Stimulated activated naive CD8-positive, alpha-beta T cell treated with anti-CD3 and anti-CD28 coated beads, Interleukin-15, Interleukin-2, amounts not matched to agents 100 ng/mL and 50 ng/mL, for 24 hours (primary cell): ENCODE data around the gene PREP.

Source experiments
- H3K27ac Mint-ChIP-seq: one replicate; pipeline ENCODE4 v1.8.0; 2021; ENCODE audit warnings: mild to moderate bottlenecking, mixed read lengths
- H3K27me3 Mint-ChIP-seq: one replicate; pipeline ENCODE4 v1.8.0; 2021; ENCODE audit warnings: mixed read lengths
- H3K36me3 Mint-ChIP-seq: one replicate; pipeline ENCODE4 v1.8.0; 2021; ENCODE audit warnings: low read depth, mixed read lengths
- H3K4me1 Mint-ChIP-seq: one replicate; pipeline ENCODE4 v1.8.0; 2021; ENCODE audit warnings: low read depth, mixed read lengths
- H3K4me3 Mint-ChIP-seq: one replicate; pipeline ENCODE4 v1.8.0; 2021; ENCODE audit warnings: mild to moderate bottlenecking, mixed read lengths
- H3K9me3 Mint-ChIP-seq: one replicate; pipeline ENCODE4 v1.8.0; 2021; ENCODE audit warnings: mixed read lengths

PREP gene

DNA sequence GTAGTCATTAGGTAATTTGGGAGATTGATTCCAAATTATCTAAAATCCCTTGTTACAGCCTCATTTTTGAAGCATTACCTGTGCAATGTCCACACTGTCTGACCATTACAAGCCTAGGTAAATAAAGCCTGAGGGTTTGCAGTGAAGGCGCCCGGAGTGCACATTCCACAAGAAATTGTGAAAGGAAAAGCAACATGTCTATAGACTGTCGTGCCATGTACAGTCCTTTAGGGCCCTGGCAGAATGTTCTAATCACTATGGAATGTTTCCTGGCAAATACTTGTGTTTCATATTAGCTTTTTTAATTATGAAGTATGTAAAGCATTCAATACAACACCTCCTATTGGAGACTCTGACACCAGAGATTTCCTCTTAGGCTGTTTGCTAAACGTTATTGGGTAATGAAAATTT, 28.9 kb downstream of the PREP start:
- no peaks in the 10 kb centered on the region for H3K9me3 Mint-ChIP-seq
- peaks cover under 1% of the 10 kb centered on the region for H3K4me1 Mint-ChIP-seq
- H3K4me3 Mint-ChIP-seq = no peak overlapping the region
- H3K27ac Mint-ChIP-seq = no peak overlapping the region
- H3K27me3 Mint-ChIP-seq = no peaks in the 10 kb centered on the region
- peaks cover 49% of the 10 kb centered on the region for H3K36me3 Mint-ChIP-seq

DNA sequence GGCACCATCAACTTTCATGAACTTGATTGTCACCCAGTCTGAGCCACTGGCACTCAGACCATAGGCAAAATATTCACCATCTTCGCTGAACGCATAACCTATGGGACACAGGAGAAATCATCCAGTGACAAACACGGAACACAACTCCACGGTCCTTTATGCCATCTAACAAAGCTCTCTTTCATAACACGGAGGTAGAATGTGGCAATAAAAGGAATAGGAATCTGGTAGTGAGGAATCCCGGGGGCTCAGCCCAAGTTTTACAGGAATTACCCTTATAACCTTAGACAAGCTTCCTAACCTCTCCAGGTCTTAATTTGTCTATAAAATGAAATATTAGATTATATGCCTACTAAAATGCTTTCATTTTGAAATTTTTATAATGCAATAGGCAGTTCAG, 29.4 kb downstream of the PREP start:
- Mint-ChIP-seq H3K27ac (peak overlapping the region; percentile 65), H3K27me3 (no peaks in the 10 kb centered on the region), H3K4me3 (no peak overlapping the region), H3K36me3 (peaks cover 53% of the 10 kb centered on the region), H3K9me3 (no peaks in the 10 kb centered on the region), H3K4me1 (no peaks in the 10 kb centered on the region)

DNA sequence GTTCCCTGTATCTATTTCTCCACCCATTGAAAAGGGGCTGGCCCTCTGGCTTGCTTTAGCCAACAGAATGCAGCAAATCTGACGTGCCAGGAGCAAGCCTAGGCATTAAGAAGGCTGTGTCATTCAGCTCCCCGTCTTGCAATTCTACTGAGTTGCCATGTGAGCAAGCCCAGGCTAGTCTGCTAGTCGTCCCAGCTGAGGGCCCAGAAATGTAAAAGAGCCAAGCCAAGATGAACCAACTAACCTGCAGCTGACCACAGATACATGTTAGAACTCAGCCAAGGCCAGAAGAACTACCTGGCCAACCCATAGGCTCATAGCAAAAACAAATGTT, 30.1 kb downstream of the PREP start:
- no peak overlapping the region for H3K27ac Mint-ChIP-seq
- H3K27me3 Mint-ChIP-seq = no peaks in the 10 kb centered on the region
- H3K4me3 Mint-ChIP-seq = no peak overlapping the region
- no peaks in the 10 kb centered on the region for H3K9me3 Mint-ChIP-seq
- H3K4me1 Mint-ChIP-seq = no peaks in the 10 kb centered on the region
- peaks cover 57% of the 10 kb centered on the region for H3K36me3 Mint-ChIP-seq

DNA sequence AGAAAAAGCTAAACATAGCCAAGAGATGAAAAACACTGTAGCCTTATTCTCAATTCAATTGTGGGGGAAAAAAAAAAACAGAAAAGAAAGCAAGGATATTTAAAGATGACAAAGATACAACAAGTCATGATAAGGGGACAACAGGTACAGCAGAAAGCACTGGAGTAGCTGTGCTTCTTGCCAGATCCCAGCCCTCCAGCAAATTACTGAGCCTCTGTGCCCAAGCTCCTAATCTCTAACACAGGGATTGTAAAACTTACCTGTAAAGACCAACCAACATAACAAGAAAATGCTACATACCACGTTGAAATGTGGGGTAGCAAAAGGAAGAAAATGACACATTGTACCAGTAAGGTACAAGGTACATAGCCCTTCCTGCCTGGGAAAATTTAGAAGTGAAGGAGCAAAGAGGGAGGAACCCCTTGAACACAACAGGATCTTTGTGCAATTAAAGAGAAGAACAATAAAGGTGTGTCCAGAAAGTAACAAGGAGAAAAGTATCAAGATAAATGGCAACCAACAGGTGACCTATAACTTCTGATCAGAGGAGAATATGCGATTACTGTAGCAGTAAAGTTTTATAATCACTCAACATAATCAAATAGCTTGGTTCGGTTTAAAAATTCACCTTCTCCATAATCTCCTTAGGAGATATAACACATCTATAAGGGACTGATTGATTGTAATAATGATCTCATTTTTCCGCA, 30.6 kb downstream of the PREP start:
- no peaks in the 10 kb centered on the region for H3K27me3 Mint-ChIP-seq
- H3K27ac Mint-ChIP-seq = no peak overlapping the region
- H3K9me3 Mint-ChIP-seq = no peaks in the 10 kb centered on the region
- peaks cover 58% of the 10 kb centered on the region for H3K36me3 Mint-ChIP-seq
- H3K4me3 Mint-ChIP-seq = no peak overlapping the region
- H3K4me1 Mint-ChIP-seq = no peaks in the 10 kb centered on the region

DNA sequence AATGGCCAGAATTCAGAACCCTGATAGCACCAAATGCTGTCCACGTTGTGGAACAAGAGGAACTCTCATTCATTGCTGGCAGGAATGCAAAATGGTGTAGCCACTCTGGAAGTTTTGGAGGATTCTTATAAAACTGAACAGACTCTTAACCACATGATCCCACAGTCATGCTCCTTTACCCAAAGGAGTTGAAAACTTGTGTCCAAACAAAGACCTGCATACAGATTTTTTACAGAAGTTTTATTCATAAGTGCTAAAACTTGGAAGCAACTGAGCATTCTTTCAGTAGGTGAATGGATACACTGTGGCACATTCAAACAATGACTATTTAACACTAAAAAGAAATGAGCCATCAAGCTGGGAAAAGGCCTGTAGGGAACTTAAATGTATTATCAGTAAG, 32.5 kb downstream of the PREP start:
- H3K27me3 Mint-ChIP-seq = no peaks in the 10 kb centered on the region
- no peak overlapping the region for H3K4me3 Mint-ChIP-seq
- no peak overlapping the region for H3K27ac Mint-ChIP-seq
- no peaks in the 10 kb centered on the region for H3K4me1 Mint-ChIP-seq
- peaks cover 72% of the 10 kb centered on the region for H3K36me3 Mint-ChIP-seq
- H3K9me3 Mint-ChIP-seq = no peaks in the 10 kb centered on the region

DNA sequence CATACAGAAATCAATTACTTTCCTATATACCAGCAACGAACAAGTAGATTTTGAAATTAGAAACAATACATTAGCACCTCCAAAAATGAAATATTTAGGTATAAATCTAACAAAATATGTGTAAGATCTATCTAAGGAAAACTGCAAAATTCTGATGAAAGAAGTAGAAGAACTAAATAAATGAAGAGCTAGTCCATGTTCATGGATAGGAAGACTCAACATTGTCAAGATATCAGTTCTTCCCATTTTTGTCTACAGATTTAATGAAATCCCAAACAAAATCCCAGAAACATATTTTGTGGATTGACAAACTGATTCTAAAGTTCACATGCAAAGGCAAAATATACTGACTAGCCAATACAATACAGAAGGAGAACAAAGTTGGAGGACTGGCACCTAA, 33.7 kb downstream of the PREP start:
- peaks cover 5% of the 10 kb centered on the region for H3K4me1 Mint-ChIP-seq
- no peak overlapping the region for H3K4me3 Mint-ChIP-seq
- H3K27ac Mint-ChIP-seq = no peak overlapping the region
- H3K36me3 Mint-ChIP-seq = peaks cover 68% of the 10 kb centered on the region
- no peaks in the 10 kb centered on the region for H3K9me3 Mint-ChIP-seq
- H3K27me3 Mint-ChIP-seq = no peaks in the 10 kb centered on the region

DNA sequence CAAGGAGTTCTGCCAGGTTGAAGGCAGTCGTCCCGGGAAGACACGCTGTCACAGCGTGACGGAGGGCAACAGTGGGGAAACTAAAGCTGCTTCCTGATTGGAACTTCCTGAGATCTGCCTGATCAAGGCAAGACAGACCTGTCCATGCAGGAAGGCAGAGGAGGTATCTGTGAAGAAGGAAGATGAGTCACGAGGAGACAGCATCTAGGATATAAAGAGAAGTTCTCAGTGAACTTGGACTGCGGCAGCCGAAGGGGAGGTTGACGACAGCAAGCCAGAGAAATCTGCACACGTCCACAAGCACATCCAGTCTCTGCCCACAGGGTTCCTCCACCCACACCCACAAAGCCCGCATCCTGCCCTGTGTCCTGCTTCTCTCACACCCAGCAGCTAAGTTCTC, 38.6 kb downstream of the PREP start:
- H3K36me3 Mint-ChIP-seq = peaks cover 62% of the 10 kb centered on the region
- peaks cover 12% of the 10 kb centered on the region for H3K4me1 Mint-ChIP-seq
- H3K9me3 Mint-ChIP-seq = no peaks in the 10 kb centered on the region
- no peak overlapping the region for H3K4me3 Mint-ChIP-seq
- no peaks in the 10 kb centered on the region for H3K27me3 Mint-ChIP-seq
- no peak overlapping the region for H3K27ac Mint-ChIP-seq

DNA sequence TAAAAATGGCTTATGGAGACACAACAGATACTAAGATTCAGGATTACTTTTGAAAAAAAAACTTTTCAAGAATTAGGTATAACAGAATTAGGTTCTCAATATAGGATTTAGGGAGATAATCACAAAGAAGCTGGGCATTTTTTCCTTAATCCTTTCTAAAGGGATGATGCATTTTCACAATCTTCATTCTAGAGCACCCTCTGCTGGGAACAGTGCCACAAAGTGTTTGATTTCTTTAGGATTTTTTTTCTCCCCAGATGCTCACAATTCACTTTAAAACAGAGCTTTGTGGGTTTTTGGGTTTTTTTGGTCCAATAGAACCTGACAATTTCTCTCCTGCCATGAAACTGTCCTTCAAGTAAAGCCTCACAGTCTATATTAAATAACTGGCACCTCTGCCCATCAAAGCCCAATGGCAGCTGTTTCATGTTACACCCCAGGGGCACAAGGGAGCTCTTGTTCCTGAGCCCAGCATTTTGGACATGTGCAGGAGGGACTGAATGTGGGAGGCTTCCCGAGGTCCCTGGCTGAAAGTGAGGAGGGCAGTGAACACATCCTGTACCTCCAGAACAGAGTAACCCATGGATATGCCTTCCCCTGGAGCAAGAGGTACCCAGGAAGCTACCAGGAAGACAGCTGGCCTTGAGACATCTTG, 39.7 kb downstream of the PREP start:
- H3K9me3 Mint-ChIP-seq = no peaks in the 10 kb centered on the region
- no peaks in the 10 kb centered on the region for H3K27me3 Mint-ChIP-seq
- no peak overlapping the region for H3K27ac Mint-ChIP-seq
- no peak overlapping the region for H3K4me3 Mint-ChIP-seq
- H3K4me1 Mint-ChIP-seq = peaks cover 16% of the 10 kb centered on the region
- peaks cover 63% of the 10 kb centered on the region for H3K36me3 Mint-ChIP-seq

DNA sequence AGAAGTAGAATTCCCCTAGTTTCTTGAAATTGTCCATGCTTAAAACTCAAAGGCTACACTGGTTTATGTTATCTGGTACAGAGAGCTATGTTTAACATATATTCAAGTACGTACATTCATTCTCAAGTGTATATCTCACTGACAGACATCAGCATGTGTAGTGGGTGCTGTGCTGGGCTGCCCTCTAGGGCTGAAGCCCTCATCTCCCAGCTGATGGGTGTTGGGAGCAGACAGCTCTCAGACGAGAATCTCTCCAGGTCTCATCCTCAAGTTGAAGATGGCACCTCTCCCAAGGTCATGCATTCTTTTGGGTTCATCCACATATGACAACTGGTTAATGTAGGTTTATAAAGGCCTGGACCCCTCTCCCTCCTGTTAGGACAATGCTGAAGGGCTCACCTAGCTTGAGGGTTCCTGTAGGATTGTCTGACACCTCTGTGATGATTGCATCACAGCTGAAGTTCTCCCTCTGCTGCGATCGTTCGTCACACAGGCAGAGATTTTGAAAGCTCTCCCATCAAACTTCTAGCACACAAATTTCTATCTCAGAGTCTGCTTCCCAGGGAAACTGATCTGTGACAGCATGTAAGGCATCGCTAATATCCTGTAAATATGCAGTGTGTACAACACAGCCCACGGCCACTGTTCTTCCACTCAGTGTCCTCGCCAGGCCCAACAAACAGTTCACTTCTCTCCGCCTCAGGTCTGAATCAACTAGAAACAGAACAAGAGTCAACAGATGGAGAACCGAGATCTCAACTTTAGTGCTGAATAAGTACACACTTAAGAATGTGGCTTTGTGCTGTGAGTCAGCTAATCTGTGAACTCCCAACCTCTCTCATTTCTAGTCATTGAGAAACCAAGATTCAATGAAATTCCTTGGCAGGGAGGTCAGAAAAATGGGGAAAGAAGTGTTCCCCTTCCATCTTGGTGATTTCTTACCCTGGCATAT, 43.2 kb downstream of the PREP start:
- H3K36me3 Mint-ChIP-seq = peaks cover 68% of the 10 kb centered on the region
- peak overlapping the region; percentile 59 for H3K27ac Mint-ChIP-seq
- no peaks in the 10 kb centered on the region for H3K27me3 Mint-ChIP-seq
- no peak overlapping the region for H3K4me3 Mint-ChIP-seq
- no peaks in the 10 kb centered on the region for H3K9me3 Mint-ChIP-seq
- peaks cover 16% of the 10 kb centered on the region for H3K4me1 Mint-ChIP-seq

DNA sequence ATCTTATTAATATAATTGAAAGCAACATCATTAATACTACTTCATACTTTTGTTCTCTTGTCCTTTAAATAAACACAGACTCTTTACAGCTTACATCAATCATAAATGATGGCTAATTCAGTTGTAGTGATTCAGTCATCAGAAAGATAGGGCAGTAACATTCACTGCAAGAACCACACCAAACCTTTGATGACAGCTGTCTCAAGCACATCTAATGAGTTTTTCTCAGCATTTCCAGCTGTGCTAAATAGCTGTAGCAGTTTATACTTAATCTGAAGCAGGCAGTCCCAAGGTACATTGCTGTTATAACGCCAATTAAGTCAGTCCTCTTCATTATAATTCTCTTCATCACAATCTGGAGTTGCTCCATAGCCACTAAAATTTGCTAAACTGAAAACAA, 45.7 kb downstream of the PREP start:
- Mint-ChIP-seq H3K36me3 (peaks cover 64% of the 10 kb centered on the region), H3K4me1 (peaks cover 12% of the 10 kb centered on the region), H3K9me3 (no peaks in the 10 kb centered on the region), H3K27ac (no peak overlapping the region), H3K27me3 (no peaks in the 10 kb centered on the region), H3K4me3 (no peak overlapping the region)

DNA sequence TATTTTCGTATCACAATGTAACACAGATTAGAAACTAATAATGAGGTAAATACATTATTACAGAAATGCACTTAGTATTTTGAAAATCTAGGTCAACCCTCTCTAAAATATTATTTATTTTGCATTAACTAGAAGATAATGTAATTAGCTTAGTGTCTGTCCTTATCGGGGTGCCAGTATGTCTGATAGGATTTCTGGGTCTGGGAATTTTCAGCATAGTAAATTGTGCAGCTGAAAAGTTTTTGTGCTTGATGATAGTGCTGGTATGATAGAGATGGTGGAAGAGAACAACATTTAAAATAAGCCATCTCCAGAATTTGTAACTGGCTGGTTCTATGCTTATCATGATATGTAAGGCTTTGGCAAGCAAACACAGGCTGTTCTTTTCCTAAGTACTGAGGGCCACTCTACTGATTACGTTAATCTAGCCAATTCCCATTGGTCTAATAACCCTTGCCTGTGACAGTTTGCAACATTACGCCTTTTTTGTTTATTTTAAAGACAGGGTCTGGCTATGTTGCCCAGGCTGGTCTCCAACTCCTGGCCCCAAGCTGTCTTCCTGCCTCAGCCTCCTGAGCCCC, 50.8 kb downstream of the PREP start:
- Mint-ChIP-seq H3K36me3 (peaks cover 68% of the 10 kb centered on the region), H3K27me3 (no peaks in the 10 kb centered on the region), H3K27ac (no peak overlapping the region), H3K4me1 (no peaks in the 10 kb centered on the region), H3K4me3 (no peak overlapping the region), H3K9me3 (no peaks in the 10 kb centered on the region)

DNA sequence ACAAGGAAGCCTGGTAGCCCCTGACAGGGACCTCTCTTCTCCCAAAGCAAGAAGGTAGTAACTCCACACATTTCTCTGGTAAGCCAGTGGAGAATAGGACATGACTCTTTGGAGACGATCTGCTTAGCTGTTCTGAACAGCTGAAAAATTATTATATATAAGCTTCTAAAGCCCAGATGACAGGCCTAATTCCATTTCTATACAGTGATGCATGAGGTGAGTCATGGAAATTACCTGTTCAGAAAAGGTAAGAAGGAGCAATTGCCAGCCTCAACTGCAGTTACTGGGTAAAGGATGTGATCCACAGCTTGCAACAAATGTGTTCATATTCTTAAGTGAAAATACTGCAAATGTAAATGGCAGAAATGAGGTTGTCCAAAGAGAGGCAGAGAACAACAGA, 54.0 kb downstream of the PREP start:
- H3K9me3 Mint-ChIP-seq = no peaks in the 10 kb centered on the region
- H3K27ac Mint-ChIP-seq = no peak overlapping the region
- H3K4me1 Mint-ChIP-seq = no peaks in the 10 kb centered on the region
- H3K36me3 Mint-ChIP-seq = peaks cover 66% of the 10 kb centered on the region
- no peak overlapping the region for H3K4me3 Mint-ChIP-seq
- no peaks in the 10 kb centered on the region for H3K27me3 Mint-ChIP-seq

DNA sequence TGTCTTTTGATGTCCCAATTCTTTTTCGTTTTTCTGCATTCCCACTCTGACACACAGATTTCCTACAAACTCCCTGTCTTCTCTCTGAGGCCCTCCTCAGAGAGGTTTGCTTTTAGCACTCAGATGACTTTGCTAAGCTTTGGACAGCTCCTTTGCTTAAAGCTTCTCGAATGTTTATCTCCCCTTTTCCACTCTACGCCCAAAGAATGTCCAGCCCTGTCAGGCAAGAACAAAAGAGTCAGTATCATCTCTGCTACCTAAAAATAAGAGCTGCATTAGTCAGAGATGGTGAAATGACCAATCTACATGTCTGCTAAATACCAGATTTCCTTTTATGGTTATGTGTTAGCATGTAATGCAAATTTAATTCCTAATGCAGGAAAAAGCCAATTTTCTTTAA, 56.8 kb downstream of the PREP start:
- H3K9me3 Mint-ChIP-seq = no peaks in the 10 kb centered on the region
- H3K36me3 Mint-ChIP-seq = peaks cover 67% of the 10 kb centered on the region
- H3K4me3 Mint-ChIP-seq = no peak overlapping the region
- H3K27me3 Mint-ChIP-seq = no peaks in the 10 kb centered on the region
- no peaks in the 10 kb centered on the region for H3K4me1 Mint-ChIP-seq
- H3K27ac Mint-ChIP-seq = no peak overlapping the region

DNA sequence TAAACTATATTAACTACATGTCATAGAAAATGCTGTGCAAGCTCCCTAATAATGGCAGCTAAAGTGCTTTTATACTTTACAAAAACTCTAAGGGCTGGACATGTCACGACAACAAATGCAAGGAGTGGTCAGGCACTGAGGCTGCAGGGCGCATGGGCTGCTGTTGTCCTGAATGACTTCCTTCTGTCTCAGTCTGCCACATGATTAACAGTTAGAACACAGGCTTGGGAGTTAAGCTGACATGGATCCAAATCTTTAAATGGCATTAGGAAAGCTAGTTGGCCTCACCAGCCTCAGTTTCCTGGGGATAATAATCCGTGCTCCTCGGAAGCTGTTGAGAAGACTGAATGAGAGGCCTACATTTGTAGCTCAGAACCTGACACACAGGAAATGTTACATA, 57.4 kb downstream of the PREP start:
- H3K9me3 Mint-ChIP-seq = no peaks in the 10 kb centered on the region
- H3K27me3 Mint-ChIP-seq = no peaks in the 10 kb centered on the region
- H3K36me3 Mint-ChIP-seq = peaks cover 67% of the 10 kb centered on the region
- H3K4me3 Mint-ChIP-seq = no peak overlapping the region
- no peak overlapping the region for H3K27ac Mint-ChIP-seq
- peaks cover under 1% of the 10 kb centered on the region for H3K4me1 Mint-ChIP-seq

DNA sequence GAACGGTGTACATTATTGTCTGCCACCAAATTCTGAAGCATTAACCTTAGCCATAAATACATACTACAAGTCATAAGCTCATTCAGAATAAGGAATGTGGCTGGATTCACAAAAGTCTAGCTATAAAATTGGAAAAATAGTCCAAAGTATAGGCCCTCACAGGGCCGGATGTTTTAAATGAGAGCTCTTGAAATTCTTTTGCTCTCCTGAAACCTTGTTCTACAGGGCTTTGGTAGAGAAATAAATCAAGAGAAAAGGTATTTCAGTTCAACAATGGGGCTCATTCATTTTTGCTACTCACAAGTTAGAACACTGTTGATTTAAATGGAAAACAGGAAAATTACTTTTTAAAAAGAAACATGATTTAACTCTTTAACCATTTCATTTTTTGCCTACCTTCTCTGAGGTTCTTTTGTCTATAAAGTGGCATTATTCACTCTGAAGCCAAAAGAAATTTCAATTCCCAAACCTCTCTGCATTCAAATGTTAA, 58.0 kb downstream of the PREP start:
- Mint-ChIP-seq H3K36me3 (peaks cover 65% of the 10 kb centered on the region), H3K4me1 (peaks cover 5% of the 10 kb centered on the region), H3K4me3 (no peak overlapping the region), H3K27ac (no peak overlapping the region), H3K27me3 (no peaks in the 10 kb centered on the region), H3K9me3 (no peaks in the 10 kb centered on the region)
